ENCODE data around the gene KCTD18.

The KCTD18 gene

DNA sequence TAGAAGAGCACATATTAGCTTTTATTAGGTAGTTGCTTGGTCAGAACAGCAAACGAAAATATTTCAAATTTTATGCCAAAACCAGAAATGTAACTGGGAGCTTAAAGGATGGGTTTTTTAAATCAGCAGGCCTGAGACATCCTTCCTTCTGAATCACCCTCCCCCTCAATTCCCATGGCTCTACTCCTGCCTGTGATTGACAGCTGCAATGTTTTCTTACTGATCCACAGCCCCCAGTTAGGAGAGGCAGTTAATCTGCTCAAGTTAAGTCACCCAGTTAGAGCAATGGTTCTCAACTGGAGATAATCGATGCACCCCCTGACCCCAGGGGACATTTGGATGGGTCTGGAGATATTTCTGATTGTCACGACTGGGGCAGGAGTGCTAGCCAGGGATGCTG lies 24.9 kb downstream of the KCTD18 start:
- DNase-seq: no peak
- no peak for ATAC-seq

GRCh38 chr2:200483729-200484198 lies 26.1 kb downstream of the KCTD18 start:
- DNase-seq: peak; percentile 29
- ATAC-seq: peak; percentile 45

DNA sequence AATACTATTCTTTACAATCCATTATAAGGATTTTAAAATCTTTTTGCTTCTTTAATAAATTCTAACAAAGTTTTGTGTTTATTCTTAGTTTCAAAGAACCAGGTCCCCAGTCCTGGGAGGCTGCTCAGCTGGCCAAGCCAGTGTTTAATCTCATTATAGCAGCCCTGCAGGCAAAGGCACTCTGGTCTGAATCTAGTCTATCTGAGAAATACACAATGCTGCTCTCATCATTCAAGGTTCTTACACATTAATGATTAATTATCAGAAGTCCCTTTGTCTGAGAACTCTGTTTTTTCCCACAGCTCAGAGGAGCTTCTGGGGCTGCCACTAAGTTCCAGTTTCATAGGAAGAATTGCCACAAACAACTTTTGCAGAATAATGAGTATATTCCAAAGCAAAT lies 27.7 kb downstream of the KCTD18 start:
- no peak for DNase-seq
- no peak for ATAC-seq

DNA sequence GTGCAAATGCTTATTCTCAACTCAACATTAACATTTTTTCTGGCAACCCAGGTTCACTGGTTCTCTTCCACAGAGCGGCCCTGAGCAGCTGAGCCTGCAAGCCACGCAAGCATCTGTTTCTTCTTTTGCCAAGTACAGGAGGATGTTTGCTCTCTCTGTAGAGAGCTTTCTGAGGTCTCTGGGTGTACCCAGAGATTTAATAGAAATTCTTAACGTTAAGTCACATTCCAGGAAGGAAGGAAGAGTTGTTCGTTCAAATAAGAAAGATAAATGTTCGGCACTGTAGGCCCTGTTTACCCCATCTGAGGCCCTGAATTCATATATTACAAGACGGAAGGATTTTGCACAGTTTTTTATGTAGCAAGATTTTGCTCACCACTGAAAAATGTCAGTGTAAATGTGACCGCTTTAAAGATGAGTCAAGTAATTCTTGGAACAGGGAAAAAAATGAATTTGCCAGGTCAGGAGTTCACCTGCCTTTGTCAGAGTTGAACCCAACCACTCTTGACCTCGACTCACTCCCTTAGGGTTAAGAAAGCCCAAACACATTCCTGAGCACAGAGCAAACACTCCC lies 30.1 kb downstream of the KCTD18 start:
- DNase-seq (no peak), ATAC-seq (no peak)

GRCh38 chr2:200477667-200478131 lies 32.2 kb downstream of the KCTD18 start:
- DNase-seq (no peak), ATAC-seq (no peak)

- DNase-seq (no peak), ATAC-seq (no peak)
Observed at GRCh38 chr2:200476836-200477235, 33.0 kb downstream of the KCTD18 start.

- ATAC-seq: no peak
- DNase-seq: no peak
Observed at GRCh38 chr2:200475795-200476194, 34.1 kb downstream of the KCTD18 start.

- DNase-seq (no peak), ATAC-seq (no peak)
Observed at GRCh38 chr2:200472853-200473464, 36.9 kb downstream of the KCTD18 start.

GRCh38 chr2:200471928-200472645 lies 37.8 kb downstream of the KCTD18 start:
- ATAC-seq: no peak
- DNase-seq: no peak

DNA sequence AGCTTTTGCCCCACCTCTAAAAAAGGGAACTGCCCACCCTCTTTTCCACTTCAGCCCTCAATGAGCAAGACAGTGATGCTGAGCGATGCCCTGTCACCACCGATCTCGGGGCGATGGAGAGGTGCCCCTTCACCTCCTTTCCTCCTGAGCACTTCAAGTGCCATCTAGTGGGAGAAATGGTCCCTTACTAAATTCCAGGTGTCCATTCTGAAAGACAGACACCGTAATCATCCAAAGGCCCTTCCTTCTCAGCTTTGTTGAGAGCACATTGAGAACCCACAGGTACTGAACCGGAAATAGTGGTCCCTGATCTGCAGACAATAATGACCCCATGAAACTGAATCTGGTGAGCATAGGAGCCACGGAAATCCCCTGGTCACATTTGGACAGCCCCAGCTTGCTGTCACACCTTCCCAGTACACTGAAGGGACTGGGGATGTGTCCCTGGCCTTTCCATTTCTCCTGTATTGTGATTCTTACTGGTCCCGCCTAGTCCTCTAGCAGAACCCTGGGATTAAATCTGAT lies 38.5 kb downstream of the KCTD18 start:
- DNase-seq (peak; percentile 42), ATAC-seq (peak; percentile 56)

DNA sequence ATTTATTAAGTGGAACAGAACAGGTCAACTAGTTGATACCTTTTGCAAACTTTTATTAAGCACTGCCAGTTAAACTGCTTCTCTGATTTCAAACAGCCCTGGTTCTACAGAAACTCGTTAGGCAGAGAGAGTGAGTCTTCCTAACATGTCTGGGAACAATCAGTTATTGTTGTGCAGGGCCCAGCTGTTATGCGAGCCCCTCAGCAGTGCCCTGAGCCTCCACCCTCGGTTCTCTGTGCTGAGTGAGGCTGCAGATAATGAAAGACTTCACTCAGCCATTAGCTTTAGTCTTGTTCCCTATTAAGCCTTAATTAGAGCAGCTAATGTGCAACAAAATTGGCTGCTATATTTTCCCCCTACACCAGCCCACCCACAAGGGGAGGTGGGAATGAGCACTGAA lies 39.6 kb downstream of the KCTD18 start:
- ATAC-seq: no peak
- no peak for DNase-seq

- ATAC-seq (no peak), DNase-seq (no peak)
Observed at GRCh38 chr2:200469708-200470211, 40.1 kb downstream of the KCTD18 start.

DNA sequence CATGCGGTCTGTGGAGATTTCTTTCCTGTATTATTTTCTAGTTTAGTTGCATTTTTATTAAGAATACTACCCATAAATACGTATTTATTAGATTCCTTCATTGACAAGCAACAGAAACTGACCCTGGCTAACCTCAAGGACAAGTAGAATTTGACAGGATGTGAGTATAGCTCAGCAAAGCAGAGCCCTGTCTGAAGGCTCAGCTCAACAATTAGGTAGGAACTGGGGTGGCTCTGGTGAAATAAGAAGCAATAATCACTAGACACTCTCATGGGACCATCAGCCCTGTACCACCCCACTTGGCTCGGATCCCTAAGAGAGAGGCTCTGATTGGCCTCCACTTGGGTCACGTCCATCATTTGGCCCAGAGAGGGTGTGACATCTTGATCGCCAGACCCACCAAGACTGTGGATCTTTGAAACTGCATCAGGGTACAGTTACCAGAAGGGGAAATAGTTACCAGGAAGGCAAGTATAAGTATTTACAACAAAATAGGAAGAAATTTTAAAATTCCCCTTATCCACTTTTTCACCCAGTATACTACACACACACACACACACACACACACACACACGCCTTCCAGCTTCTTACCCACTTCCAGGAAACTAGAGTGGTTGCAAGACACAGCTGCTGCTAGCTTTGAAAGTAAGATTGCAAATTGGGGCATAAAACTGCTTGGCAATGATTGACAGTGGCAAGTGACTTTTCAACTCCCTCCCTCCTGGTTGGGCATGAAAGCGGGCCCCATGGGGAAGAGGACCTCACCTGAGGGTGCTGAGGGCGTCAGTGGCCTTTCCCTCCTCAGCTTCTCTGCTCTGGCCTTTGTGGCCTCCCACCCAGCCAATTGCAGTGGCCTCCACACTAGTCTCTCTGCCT lies 41.8 kb downstream of the KCTD18 start:
- DNase-seq (no peak), ATAC-seq (no peak)

- ATAC-seq: peak; percentile 87
- peak; percentile 34 for DNase-seq
Observed at GRCh38 chr2:200466425-200467418, 43.1 kb downstream of the KCTD18 start.

GRCh38 chr2:200463452-200463851 lies 46.4 kb downstream of the KCTD18 start:
- no peak for DNase-seq
- ATAC-seq: no peak

DNA sequence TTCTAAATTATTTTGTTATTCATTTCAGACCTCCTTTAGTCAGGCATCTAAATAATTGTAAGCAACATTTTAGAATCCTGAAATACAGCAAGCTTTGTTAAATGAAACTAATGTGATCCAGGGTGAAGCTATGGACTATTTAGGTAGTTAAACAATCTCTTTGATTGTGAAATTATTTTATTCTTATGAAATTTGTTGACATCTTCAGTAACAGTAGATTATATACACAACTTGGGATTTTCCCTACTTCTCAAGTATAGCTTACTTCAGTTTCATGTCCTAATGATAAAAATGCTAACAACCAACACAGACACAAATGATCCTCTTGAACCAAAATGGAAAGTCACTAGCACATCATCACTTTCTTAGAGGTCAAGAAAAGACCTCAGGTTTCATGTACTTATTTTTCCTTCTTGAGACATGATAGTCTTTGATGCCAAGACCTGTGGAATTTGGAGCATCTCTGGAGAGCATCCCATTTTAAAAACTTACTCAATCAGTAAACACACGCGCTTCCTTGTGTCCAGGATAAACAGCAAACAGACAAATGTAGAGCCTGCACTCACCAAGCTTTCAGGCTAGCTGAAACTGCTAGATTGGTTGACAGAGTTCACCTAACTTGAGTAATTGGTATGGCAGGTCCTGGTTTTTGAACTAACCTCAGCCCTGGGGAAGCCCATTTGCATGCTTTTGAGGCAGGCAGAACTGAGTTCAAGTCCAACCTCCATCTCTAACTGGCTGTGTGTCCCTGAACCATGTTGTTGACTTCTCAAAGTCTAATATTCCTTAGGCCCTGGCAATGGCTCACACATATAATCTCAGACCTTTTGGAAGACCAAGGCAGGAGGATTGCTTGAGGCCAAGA lies 47.8 kb downstream of the KCTD18 start:
- DNase-seq (no peak), ATAC-seq (no peak)

- ATAC-seq (no peak), DNase-seq (no peak)
Observed at GRCh38 chr2:200459101-200459500, 50.8 kb downstream of the KCTD18 start.

- DNase-seq (no peak), ATAC-seq (no peak)
Observed at GRCh38 chr2:200456567-200456966, 53.3 kb downstream of the KCTD18 start.

- no peak for DNase-seq
- peak; percentile 44 for ATAC-seq
Observed at GRCh38 chr2:200455958-200456421, 53.9 kb downstream of the KCTD18 start.
